GM12891 (cell line): ENCODE data around the gene VPS4A.

Experiments used
- PAX5 ChIP-seq: IDR thresholded peaks from 2 replicates; pipeline ENCODE4 v1.6.1; 2011; ENCODE audit warnings: low read length, moderate library complexity, mild to moderate bottlenecking; ENCODE audit not compliant: insufficient read depth, severe bottlenecking
- POLR2A ChIP-seq: IDR thresholded peaks from 2 replicates; pipeline ENCODE4 v1.6.1; 2011; ENCODE audit warnings: low read depth, low read length, control low read depth
- POLR2AphosphoS5 ChIP-seq: IDR thresholded peaks from 2 replicates; pipeline ENCODE4 v1.6.1; 2011; ENCODE audit warnings: low read depth, low read length, control low read depth
- POU2F2 ChIP-seq: IDR thresholded peaks from 2 replicates; pipeline ENCODE4 v1.6.1; 2011; ENCODE audit warnings: low read depth, mild to moderate bottlenecking, control low read depth, low read length, moderate library complexity
- SPI1 ChIP-seq: IDR thresholded peaks from 2 replicates; pipeline ENCODE4 v1.6.1; 2011; ENCODE audit warnings: low read depth, low read length, control low read depth
- TAF1 ChIP-seq: IDR thresholded peaks from 2 replicates; pipeline ENCODE4 v1.6.1; 2011; ENCODE audit warnings: low read depth, low read length, control low read depth

GRCh38 chr16:69313469-69313868, 2.3 kb downstream of the VPS4A start:
- TF ChIP-seq POU2F2, result no peak
- no peak for TF ChIP-seq POLR2A
- TF ChIP-seq POLR2AphosphoS5, result no peak
- TF ChIP-seq TAF1, result no peak
- TF ChIP-seq SPI1, result no peak
- TF ChIP-seq PAX5, result no peak
